Fibroblast of lung (primary cell): Measurements from ENCODE around the gene NDUFS7.

Experiments
- EZH2 ChIP-seq: IDR thresholded peaks from 2 replicates; pipeline ENCODE4 v1.5.1; 2012; ENCODE audit warnings: low read length, control low read depth, mild to moderate bottlenecking; ENCODE audit errors: missing control alignments
- TF ChIP-seq, protein P1 (sequence below), 2 donors: IDR thresholded peaks in 1 of 2; conservative IDR thresholded peaks in 1 of 2; 1 replicate in 1 of 2; 2 replicates in 1 of 2; pipeline ENCODE4 v1.5.1; 2011 to 2012; ENCODE audit warnings: low read length in 2 of 2, control low read depth in 1 of 2, inconsistent platforms in 1 of 2, low read depth in 1 of 2, mild to moderate bottlenecking in 1 of 2

- TF ChIP-seq, protein P1, sequence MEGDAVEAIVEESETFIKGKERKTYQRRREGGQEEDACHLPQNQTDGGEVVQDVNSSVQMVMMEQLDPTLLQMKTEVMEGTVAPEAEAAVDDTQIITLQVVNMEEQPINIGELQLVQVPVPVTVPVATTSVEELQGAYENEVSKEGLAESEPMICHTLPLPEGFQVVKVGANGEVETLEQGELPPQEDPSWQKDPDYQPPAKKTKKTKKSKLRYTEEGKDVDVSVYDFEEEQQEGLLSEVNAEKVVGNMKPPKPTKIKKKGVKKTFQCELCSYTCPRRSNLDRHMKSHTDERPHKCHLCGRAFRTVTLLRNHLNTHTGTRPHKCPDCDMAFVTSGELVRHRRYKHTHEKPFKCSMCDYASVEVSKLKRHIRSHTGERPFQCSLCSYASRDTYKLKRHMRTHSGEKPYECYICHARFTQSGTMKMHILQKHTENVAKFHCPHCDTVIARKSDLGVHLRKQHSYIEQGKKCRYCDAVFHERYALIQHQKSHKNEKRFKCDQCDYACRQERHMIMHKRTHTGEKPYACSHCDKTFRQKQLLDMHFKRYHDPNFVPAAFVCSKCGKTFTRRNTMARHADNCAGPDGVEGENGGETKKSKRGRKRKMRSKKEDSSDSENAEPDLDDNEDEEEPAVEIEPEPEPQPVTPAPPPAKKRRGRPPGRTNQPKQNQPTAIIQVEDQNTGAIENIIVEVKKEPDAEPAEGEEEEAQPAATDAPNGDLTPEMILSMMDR (conservative IDR thresholded peaks at IDR 0.05 in 1 of 2, IDR thresholded peaks at IDR 0.05 in 1 of 2; ENCODE audit: low read depth in 1 of 2, low read length in 2 of 2): no peak
- TF ChIP-seq EZH2: no peak
Observed at GRCh38 chr19:1407528-1408299, 24.0 kb downstream of the NDUFS7 start, which contains the start of gene DAZAP1.
